ENCODE results near the gene SLMAP. TPM values are rescaled to one million over a fixed set of nuclear protein-coding genes. Genes with fewer than 3 reads are reported as not detected.

The SLMAP gene
- total RNA-seq, 2 donors from 2014 or later, result 221 to 239 TPM

DNA sequence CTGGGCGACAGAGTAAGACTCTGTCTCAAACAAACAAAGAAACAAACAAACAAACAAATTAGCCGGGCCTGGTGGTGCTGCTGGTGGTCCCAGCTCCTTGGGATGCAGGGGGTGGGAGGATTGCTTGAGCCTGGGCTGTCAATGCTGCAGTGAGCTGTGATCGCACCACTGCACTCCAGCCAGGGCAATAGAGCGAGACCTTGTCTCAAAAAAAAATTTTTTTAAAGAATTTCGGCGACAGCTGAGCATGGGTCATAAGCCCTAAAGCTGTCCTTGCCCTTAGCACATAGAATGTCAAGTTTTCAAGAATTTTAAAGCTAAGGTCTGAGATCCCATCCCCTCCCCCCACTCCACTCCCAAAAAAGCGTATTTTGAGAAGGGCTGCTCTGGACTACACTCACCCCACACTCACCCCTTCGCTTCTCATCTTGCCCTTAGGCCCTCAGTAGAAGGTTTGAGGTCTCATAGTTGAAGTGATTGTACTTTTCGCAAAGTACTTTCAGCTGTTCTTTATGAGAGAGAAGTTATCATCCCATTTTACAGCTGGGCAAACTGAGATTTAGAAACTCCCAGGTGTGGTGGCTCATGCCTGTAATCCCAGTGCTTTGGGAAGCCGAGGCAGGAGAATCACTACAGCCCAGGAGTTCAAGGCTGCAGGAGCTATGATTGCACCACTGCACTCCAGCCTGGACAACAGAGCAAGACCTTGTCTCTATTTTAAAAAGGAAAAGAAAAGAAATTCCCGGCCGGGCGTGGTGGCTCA lies 217.8 kb downstream of the SLMAP start:
- H3K27ac ChIP-seq, result no peak overlapping the region
- no peak for ATAC-seq (ENCODE audit: insufficient number of reproducible peaks, low FRiP score, low read depth)
- H3K36me3 ChIP-seq, result no peaks in the 10 kb centered on the region
- H3K4me3 ChIP-seq, result no peak overlapping the region
- no peaks in the 10 kb centered on the region for H3K27me3 ChIP-seq (replicated peaks; ENCODE audit: insufficient read depth)
- TF ChIP-seq, protein P1, sequence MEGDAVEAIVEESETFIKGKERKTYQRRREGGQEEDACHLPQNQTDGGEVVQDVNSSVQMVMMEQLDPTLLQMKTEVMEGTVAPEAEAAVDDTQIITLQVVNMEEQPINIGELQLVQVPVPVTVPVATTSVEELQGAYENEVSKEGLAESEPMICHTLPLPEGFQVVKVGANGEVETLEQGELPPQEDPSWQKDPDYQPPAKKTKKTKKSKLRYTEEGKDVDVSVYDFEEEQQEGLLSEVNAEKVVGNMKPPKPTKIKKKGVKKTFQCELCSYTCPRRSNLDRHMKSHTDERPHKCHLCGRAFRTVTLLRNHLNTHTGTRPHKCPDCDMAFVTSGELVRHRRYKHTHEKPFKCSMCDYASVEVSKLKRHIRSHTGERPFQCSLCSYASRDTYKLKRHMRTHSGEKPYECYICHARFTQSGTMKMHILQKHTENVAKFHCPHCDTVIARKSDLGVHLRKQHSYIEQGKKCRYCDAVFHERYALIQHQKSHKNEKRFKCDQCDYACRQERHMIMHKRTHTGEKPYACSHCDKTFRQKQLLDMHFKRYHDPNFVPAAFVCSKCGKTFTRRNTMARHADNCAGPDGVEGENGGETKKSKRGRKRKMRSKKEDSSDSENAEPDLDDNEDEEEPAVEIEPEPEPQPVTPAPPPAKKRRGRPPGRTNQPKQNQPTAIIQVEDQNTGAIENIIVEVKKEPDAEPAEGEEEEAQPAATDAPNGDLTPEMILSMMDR (IDR thresholded peaks at IDR 0.05), result no peak
- no peak for DNase-seq (ENCODE audit: low spot score)
- H3K9me3 ChIP-seq, result no peaks in the 10 kb centered on the region
- no peaks in the 10 kb centered on the region for H3K4me1 ChIP-seq (ENCODE audit: control insufficient read depth in 1 of 2, low read depth in 2 of 2)

DNA sequence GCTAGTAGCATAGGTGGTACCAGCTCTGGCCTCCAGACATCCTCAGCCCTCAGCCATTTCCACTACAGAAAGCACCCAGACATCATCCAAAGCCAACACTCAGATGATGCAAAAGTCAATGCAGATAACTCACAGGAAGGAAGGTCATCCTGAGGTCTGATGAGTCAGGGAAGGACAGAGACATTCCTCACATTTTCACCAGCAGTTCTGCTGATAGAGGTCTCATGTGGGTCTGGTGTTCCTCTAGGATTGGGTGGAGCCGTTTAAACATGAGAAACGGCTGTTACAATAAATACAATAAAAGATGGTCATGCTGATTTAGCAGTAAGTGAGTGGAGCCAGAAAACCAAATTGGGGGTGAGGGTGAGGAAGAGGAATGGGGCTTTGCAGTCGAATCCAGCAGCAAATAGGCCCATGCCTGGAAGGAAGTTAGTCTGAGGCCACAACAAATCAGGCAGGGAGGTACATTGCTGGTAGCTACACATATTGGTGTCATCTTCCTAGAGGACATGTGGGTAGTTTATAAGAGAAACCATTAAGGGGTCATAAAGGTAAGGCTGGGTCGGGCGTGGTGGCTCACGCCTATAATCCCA lies 218.8 kb downstream of the SLMAP start:
- Histone ChIP-seq H3K36me3 (no peaks in the 10 kb centered on the region), H3K27me3 (replicated peaks; ENCODE audit: insufficient read depth) (no peaks in the 10 kb centered on the region), H3K4me1 (ENCODE audit: control insufficient read depth in 1 of 2, low read depth in 2 of 2) (no peaks in the 10 kb centered on the region), H3K4me3 (no peak overlapping the region), H3K27ac (no peak overlapping the region), H3K9me3 (no peaks in the 10 kb centered on the region)
- TF ChIP-seq, protein P1 (IDR thresholded peaks at IDR 0.05), result no peak
- no peak for DNase-seq (ENCODE audit: low spot score)
- ATAC-seq (ENCODE audit: insufficient number of reproducible peaks, low FRiP score, low read depth), result no peak

DNA sequence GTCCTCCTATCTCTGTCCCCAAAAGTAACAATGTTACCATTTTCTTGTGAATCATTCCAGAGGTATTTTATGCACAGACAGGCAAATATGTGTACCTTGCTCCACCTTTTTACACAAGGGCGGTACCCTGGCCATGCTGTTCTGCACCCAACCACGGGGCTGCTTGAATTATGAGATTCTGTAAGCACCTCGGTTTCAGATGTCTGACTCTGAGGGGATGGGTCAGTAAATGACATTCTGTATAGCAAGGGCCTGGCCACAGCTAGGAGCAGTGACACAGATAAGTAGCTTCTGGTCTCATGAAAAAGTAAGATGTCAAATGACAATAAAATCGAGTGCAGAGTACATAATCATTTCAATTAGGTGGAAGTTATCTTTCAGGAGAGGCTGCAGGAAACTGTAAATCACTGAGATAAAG lies 221.7 kb downstream of the SLMAP start:
- TF ChIP-seq, protein P1 (IDR thresholded peaks at IDR 0.05), result no peak
- Histone ChIP-seq H3K36me3 (no peaks in the 10 kb centered on the region), H3K4me1 (ENCODE audit: control insufficient read depth in 1 of 2, low read depth in 2 of 2) (peaks cover 0 to under 1% of the 10 kb centered on the region in 2 donors), H3K27me3 (replicated peaks; ENCODE audit: insufficient read depth) (no peaks in the 10 kb centered on the region), H3K4me3 (no peak overlapping the region), H3K9me3 (no peaks in the 10 kb centered on the region), H3K27ac (no peak overlapping the region)
- DNase-seq (ENCODE audit: low spot score) (no peak), ATAC-seq (ENCODE audit: insufficient number of reproducible peaks, low FRiP score, low read depth) (no peak)

DNA sequence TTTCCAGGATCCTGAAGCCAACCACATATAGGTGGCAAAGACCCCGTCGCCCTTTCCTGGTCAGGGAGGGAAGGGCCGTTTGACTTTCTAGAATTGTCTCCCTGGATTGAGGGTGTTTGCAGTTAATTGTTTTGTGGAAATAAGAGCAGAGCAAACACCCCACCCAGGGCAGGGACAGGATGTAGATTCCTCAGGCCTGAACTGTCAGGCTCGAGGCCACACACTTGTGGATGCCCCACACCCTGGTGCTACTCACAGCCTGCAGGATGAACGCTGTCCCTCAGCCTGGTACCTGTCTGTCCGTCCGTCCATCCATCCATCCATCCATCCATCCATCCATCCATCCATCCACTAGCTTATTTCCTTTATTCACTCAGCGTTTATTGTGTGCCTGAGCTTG lies 222.2 kb downstream of the SLMAP start:
- Histone ChIP-seq H3K27ac (no peak overlapping the region), H3K36me3 (no peaks in the 10 kb centered on the region), H3K4me1 (ENCODE audit: control insufficient read depth in 1 of 2, low read depth in 2 of 2) (peaks cover 0 to 5% of the 10 kb centered on the region in 2 donors), H3K9me3 (no peaks in the 10 kb centered on the region), H3K4me3 (no peak overlapping the region), H3K27me3 (replicated peaks; ENCODE audit: insufficient read depth) (no peaks in the 10 kb centered on the region)
- DNase-seq (ENCODE audit: low spot score) (no peak), ATAC-seq (ENCODE audit: insufficient number of reproducible peaks, low FRiP score, low read depth) (no peak)
- TF ChIP-seq, protein P1 (IDR thresholded peaks at IDR 0.05), result no peak

Other genes starting within 250 kb of the SLMAP start
- under 1 TPM; 0.14 to 0.95 TPM for gene DNAH12, start 212.0 kb upstream of the SLMAP start, total RNA-seq
- 10 to 100 TPM; 20.6 to 38.7 TPM for gene PDE12, start 200.0 kb upstream of the SLMAP start, total RNA-seq
- 100 to 1,000 TPM; 136 to 139 TPM for gene ARF4, start 159.0 kb upstream of the SLMAP start, total RNA-seq
- 10 to 100 TPM; 34.0 to 42.0 TPM for gene DENND6A, start 63.2 kb upstream of the SLMAP start, total RNA-seq